Measurements from ENCODE around the gene CA9.

CA9 gene

DNA sequence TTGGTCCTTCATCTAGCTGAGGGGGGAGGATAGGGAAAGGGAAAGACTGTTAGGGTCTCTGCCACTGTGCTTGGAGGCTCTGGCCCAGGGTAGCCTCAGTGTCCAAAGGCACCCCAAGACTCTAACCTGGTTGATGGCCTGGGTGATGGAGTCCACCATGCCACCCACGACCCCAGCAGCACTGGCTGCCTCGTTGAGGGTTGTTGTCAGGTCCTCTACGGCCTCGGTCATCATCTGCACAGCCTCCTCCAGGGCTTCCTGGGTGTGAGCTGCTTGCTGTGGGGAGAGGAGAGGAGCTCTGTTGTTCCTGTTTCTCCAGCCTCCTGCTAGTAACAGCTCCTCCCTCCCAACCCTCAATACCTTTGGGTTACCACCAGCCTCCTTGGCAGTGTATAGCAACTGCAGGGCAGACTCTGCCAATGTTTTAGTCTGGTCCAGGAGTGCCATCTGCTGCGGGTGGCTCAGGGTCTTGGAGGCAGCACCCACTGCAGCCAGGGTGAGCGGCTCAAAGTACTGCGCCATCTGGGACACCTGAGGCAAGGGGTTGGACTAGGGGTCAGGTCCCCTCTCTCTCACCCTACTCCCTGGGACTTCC is 32.2 kb downstream of the CA9 start:
- no peak for DNase-seq
- in situ Hi-C loops (cut with HindIII; ENCODE audit: low pct_ligation_motif_present, low pct_unique_long_range_greater_than_20kb, low sequenced_read_pairs): no loop called here

DNA sequence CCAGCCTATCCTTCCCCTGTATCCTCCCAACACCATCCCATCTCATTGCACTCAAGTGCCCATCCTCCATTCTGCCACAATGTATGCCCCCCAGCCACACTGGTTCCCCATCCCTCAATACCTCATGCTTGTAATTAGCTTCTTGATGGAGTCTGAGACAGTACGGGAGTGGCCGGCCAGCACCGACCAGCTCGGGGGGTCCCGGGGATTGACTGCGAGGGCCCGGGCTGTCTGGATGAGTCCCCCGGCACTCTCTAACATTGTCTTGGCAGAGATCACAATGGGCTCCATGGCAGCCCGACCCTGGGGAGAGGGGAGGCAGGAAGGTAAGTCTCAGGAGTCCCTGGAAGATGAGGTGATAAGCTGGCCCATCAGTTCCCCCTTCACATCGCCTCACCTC is 33.2 kb downstream of the CA9 start:
- no peak for DNase-seq
- in situ Hi-C loops (cut with HindIII; ENCODE audit: low pct_ligation_motif_present, low pct_unique_long_range_greater_than_20kb, low sequenced_read_pairs): no loop called here

GRCh38 chr9:35708146-35708545 is 34.4 kb downstream of the CA9 start:
- in situ Hi-C loops (cut with HindIII; ENCODE audit: low pct_ligation_motif_present, low pct_unique_long_range_greater_than_20kb, low sequenced_read_pairs): no loop called here

GRCh38 chr9:35710818-35711500 is 37.2 kb downstream of the CA9 start:
- in situ Hi-C loops (cut with HindIII; ENCODE audit: low pct_ligation_motif_present, low pct_unique_long_range_greater_than_20kb, low sequenced_read_pairs): no loop called here
- no peak for DNase-seq

More at GRCh38 chr9:35708146-35708545, 34.4 kb downstream of the CA9 start:
- DNase-seq: no peak

GRCh38 chr9:35711501-35712428 is 38.0 kb downstream of the CA9 start:
- DNase-seq: no peak
- in situ Hi-C loops (cut with HindIII; ENCODE audit: low pct_ligation_motif_present, low pct_unique_long_range_greater_than_20kb, low sequenced_read_pairs): no loop called here

GRCh38 chr9:35712762-35713400 is 39.2 kb downstream of the CA9 start:
- in situ Hi-C loops (cut with HindIII; ENCODE audit: low pct_ligation_motif_present, low pct_unique_long_range_greater_than_20kb, low sequenced_read_pairs): no loop called here
- DNase-seq: no peak

DNA sequence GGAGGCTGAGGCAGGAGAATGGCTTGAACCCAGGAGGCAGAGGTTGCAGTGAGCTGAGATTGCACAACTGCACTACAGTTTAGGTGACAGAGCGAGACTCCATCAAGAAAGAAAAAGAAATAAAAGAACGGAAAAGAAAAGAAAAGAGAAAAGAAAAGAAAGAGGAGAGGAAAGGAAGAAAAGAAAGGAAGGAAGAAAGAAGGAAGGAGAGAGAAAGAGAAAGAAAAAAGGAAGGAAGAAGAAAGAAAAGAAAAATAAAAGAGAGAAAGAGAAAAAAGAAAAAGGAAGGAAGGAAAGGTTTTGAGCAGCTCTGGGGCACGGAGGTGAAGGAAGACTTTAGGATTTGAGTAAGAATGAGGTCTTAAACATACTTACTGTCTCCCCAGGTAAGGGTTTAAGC is 39.9 kb downstream of the CA9 start:
- DNase-seq: no peak
- in situ Hi-C loops (cut with HindIII; ENCODE audit: low pct_ligation_motif_present, low pct_unique_long_range_greater_than_20kb, low sequenced_read_pairs): no loop called here

DNA sequence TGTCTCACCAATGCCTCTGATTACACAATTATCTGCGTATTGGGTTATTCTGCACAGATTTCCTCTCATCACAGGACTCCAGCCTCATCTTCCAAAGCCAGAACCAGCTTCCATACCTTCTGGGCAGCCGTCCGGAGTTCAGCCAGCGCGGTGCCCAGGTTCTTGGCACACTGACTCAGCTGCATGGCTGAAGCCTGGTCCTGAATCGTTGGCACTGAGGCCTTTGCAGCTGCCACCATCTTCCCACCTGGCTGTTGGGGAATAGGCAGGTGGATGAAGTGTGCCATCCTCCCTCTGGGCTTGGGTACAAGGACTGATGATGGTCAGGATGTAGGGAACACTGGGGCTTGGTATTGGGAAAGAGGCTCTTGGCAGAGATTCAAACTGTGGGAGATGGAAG is 40.4 kb downstream of the CA9 start:
- in situ Hi-C loops (cut with HindIII; ENCODE audit: low pct_ligation_motif_present, low pct_unique_long_range_greater_than_20kb, low sequenced_read_pairs): no loop called here
- no peak for DNase-seq

DNA sequence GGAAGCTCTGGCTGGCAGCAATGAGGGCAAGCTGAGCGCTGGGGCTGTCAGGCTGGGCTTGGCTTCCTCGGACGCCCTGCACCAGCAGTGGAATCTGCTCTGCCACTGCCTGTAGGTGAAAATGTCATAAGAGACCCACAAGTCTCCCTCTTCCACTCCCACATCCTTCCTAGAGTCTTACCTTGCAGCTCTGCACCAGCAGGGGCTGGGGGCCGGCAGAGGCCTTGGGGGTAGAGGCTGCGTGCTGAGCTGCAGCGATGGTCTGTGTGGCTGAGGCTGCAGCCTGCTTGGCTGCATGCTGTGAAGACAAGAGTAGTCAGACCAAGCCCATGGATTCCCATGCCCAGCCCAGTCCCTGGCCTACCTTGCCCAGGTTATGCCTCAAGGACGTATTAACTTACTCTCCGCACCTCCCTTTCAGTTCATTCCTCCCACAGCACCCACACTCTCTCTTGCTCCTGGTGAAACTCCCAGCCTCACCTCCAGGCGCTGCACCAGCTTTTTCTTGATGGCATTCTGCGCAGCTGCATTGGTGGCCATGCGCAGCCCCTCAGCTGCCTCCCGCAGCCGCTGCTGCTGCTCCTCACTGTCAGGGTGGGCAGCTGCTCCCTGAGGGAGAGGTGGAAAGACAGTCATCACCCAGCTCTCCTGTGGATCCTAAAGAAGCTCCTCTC is 41.0 kb downstream of the CA9 start:
- DNase-seq: no peak
- in situ Hi-C loops (cut with HindIII; ENCODE audit: low pct_ligation_motif_present, low pct_unique_long_range_greater_than_20kb, low sequenced_read_pairs): no loop called here

DNA sequence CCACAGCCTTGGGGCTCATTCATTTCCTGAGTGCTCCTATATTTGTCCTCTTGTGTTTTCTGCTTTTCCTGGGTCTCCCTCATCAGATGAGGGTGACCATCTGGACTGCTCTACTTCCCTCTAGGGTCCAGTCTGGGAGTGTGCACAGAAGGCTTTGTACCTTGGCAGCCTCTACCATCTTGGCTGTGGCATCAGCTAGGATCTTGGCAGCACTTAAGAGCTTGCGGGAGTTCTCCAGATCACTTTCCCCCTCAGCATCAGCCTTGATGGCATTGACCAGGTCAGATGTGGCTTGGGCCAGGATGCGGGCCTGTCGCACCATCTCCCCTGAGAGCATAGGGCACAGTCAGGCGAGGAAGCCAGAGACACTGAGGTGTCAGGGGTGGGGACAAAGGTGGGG is 42.5 kb downstream of the CA9 start:
- DNase-seq: no peak
- in situ Hi-C loops (cut with HindIII; ENCODE audit: low pct_ligation_motif_present, low pct_unique_long_range_greater_than_20kb, low sequenced_read_pairs): no loop called here

- in situ Hi-C loops (cut with HindIII; ENCODE audit: low pct_ligation_motif_present, low pct_unique_long_range_greater_than_20kb, low sequenced_read_pairs): no loop called here
- DNase-seq: no peak
Measured at GRCh38 chr9:35717132-35717870, 43.6 kb downstream of the CA9 start.

GRCh38 chr9:35718721-35719511 is 45.2 kb downstream of the CA9 start:
- no peak for DNase-seq
- in situ Hi-C loops (cut with HindIII; ENCODE audit: low pct_ligation_motif_present, low pct_unique_long_range_greater_than_20kb, low sequenced_read_pairs): no loop called here

- in situ Hi-C loops (cut with HindIII; ENCODE audit: low pct_ligation_motif_present, low pct_unique_long_range_greater_than_20kb, low sequenced_read_pairs): no loop called here
- no peak for DNase-seq
Measured at GRCh38 chr9:35719546-35719945, 45.8 kb downstream of the CA9 start.

GRCh38 chr9:35723426-35723825 is 49.7 kb downstream of the CA9 start:
- DNase-seq: no peak
- in situ Hi-C loops (cut with HindIII; ENCODE audit: low pct_ligation_motif_present, low pct_unique_long_range_greater_than_20kb, low sequenced_read_pairs): no loop called here

- DNase-seq: no peak
- in situ Hi-C loops (cut with HindIII; ENCODE audit: low pct_ligation_motif_present, low pct_unique_long_range_greater_than_20kb, low sequenced_read_pairs): no loop called here
Measured at GRCh38 chr9:35723908-35724307, 50.2 kb downstream of the CA9 start.

DNA sequence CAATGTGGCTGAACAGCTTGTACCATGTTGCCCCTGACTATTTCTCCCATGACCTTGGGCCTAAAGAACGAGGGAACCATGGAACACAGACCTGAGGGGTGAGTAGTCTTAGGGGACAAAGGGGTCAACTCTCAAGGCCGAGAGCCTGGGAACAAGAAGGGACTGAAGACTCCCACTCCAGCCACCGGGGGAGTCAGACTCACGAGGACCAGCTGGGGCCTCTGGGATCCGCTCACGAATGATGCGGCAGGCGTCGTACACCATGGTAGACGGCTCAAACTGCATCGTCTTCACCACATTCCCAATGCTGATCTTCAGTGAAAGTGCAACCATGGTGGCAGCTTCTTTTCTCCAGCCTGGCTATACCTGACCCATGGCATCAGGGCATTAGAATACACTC is 51.6 kb downstream of the CA9 start:
- DNase-seq: no peak
- in situ Hi-C loops (cut with HindIII; ENCODE audit: low pct_ligation_motif_present, low pct_unique_long_range_greater_than_20kb, low sequenced_read_pairs): no loop called here

- peak; percentile 72 for DNase-seq
- in situ Hi-C loops (cut with HindIII; ENCODE audit: low pct_ligation_motif_present, low pct_unique_long_range_greater_than_20kb, low sequenced_read_pairs): no loop called here
Measured at GRCh38 chr9:35726931-35727330, 53.2 kb downstream of the CA9 start.
